NCI-H2227 treated with DMSO at 0.1 percent for 48 hours (cell line): Measurements from ENCODE around the gene FADS3.
A peak's percentile ranks its signal among the peaks of the same experiment; 100 is the strongest.
"Not testable (repeated sequence)": the region's sequence is repeated elsewhere in the genome, so short reads cannot be mapped to it uniquely, and the experiment has no call there.

Experiments
- DNase-seq: peaks from one replicate; lab custom pipeline; 2025; lab: John Stamatoyannopoulos, UW

The FADS3 gene

GRCh38 chr11:61898247-61898582 is 6.9 kb upstream of the FADS3 start:
- DNase-seq: no peak

GRCh38 chr11:61897387-61898246 is 6.3 kb upstream of the FADS3 start:
- peak; percentile 31 for DNase-seq

- no peak for DNase-seq
Measured at GRCh38 chr11:61896665-61897386, 5.5 kb upstream of the FADS3 start.

- no peak for DNase-seq
Measured at GRCh38 chr11:61895718-61896059, 4.3 kb upstream of the FADS3 start.

- DNase-seq: no peak
Measured at GRCh38 chr11:61895046-61895717, 3.8 kb upstream of the FADS3 start.

GRCh38 chr11:61893981-61894380 is 2.6 kb upstream of the FADS3 start:
- DNase-seq: no peak

GRCh38 chr11:61892085-61892370 is 683 bp upstream of the FADS3 start:
- no peak for DNase-seq

GRCh38 chr11:61890529-61891330 is 615 bp downstream of the FADS3 start:
- no peak for DNase-seq

- no peak for DNase-seq
Measured at GRCh38 chr11:61889831-61890230, 1.5 kb downstream of the FADS3 start.

GRCh38 chr11:61888590-61888989 is 2.8 kb downstream of the FADS3 start:
- DNase-seq: no peak

GRCh38 chr11:61887839-61888494 is 3.4 kb downstream of the FADS3 start:
- no peak for DNase-seq

GRCh38 chr11:61886643-61887042 is 4.7 kb downstream of the FADS3 start:
- no peak for DNase-seq

GRCh38 chr11:61885784-61886580 is 5.4 kb downstream of the FADS3 start:
- no peak for DNase-seq

- peak; percentile 46 for DNase-seq
Measured at GRCh38 chr11:61885166-61885778, 6.1 kb downstream of the FADS3 start.

GRCh38 chr11:61883947-61884346 is 7.4 kb downstream of the FADS3 start:
- DNase-seq: no peak

GRCh38 chr11:61883327-61883726 is 8.0 kb downstream of the FADS3 start:
- DNase-seq: no peak

GRCh38 chr11:61882879-61883278 is 8.5 kb downstream of the FADS3 start:
- DNase-seq: no peak

- DNase-seq: not testable (repeated sequence)
Measured at GRCh38 chr11:61882267-61882666, 9.1 kb downstream of the FADS3 start.

GRCh38 chr11:61881397-61881796 is 9.9 kb downstream of the FADS3 start:
- no peak for DNase-seq

- DNase-seq: no peak
Measured at GRCh38 chr11:61880454-61880853, 10.9 kb downstream of the FADS3 start.

- DNase-seq: no peak
Measured at GRCh38 chr11:61880031-61880430, 11.3 kb downstream of the FADS3 start.
